Activated effector memory CD4-positive, alpha-beta T cell treated with Interleukin-2 at 50 U/mL for 16 hours (primary cell): ENCODE measurements around the gene UNC93A.
"Not testable (repeated sequence)": the region's sequence is repeated elsewhere in the genome, so short reads cannot be mapped to it uniquely, and the experiment has no call there.

Experiments
- DNase-seq: peaks from one replicate; pipeline ENCODE4 v3.0.0-alpha.2; 2020

UNC93A gene

GRCh38 chr6:167294651-167295494 is 3.8 kb downstream of the UNC93A start:
- DNase-seq: no peak

GRCh38 chr6:167295495-167296292 is 4.6 kb downstream of the UNC93A start:
- DNase-seq: no peak

GRCh38 chr6:167296293-167296690 is 5.2 kb downstream of the UNC93A start:
- no peak for DNase-seq

GRCh38 chr6:167296902-167297301 is 5.8 kb downstream of the UNC93A start:
- DNase-seq: no peak

- no peak for DNase-seq
Observed at GRCh38 chr6:167298127-167298526, 7.0 kb downstream of the UNC93A start.

GRCh38 chr6:167299641-167300308 is 8.7 kb downstream of the UNC93A start:
- DNase-seq: no peak

GRCh38 chr6:167300902-167301777 is 10.0 kb downstream of the UNC93A start:
- no peak for DNase-seq

GRCh38 chr6:167302074-167302473 is 11.0 kb downstream of the UNC93A start:
- no peak for DNase-seq

GRCh38 chr6:167302796-167303195 is 11.7 kb downstream of the UNC93A start:
- no peak for DNase-seq

- DNase-seq: no peak
Observed at GRCh38 chr6:167303675-167304625, 12.8 kb downstream of the UNC93A start.

- DNase-seq: no peak
Observed at GRCh38 chr6:167304912-167305311, 13.8 kb downstream of the UNC93A start.

GRCh38 chr6:167305796-167306195 is 14.7 kb downstream of the UNC93A start:
- no peak for DNase-seq

- DNase-seq: no peak
Observed at GRCh38 chr6:167306401-167306998, 15.4 kb downstream of the UNC93A start.

- no peak for DNase-seq
Observed at GRCh38 chr6:167307342-167307955, 16.3 kb downstream of the UNC93A start.

GRCh38 chr6:167308207-167308606 is 17.1 kb downstream of the UNC93A start:
- no peak for DNase-seq

- DNase-seq: not testable (repeated sequence)
Observed at GRCh38 chr6:167309355-167310192, 18.5 kb downstream of the UNC93A start.

GRCh38 chr6:167311286-167311685 is 20.2 kb downstream of the UNC93A start:
- DNase-seq: no peak

- not testable (repeated sequence) for DNase-seq
Observed at GRCh38 chr6:167311691-167312090, 20.6 kb downstream of the UNC93A start.

GRCh38 chr6:167314180-167314821 is 23.2 kb downstream of the UNC93A start:
- DNase-seq: no peak
